Transverse colon (tissue), 4 donors: Measurements from ENCODE around the gene ADCY5. TPM values are rescaled to one million over a fixed set of nuclear protein-coding genes. Genes with fewer than 3 reads are reported as not detected.

Experiments used
- DNase-seq: peaks from one replicate; pipeline ENCODE4 v3.0.0-alpha.2; 2019
- H3K27ac ChIP-seq, 4 donors: fragments of 200-600 bp; sonication (generic); 2 replicates each; pipeline ENCODE4 v1.5.1; 2016 to 2018; ENCODE audit warnings: inconsistent platforms in 4 of 4
- H3K27me3 ChIP-seq: fragments of 200-600 bp; sonication (generic); 2 replicates; pipeline ENCODE4 v1.5.1; 2017; ENCODE audit warnings: inconsistent platforms
- H3K36me3 ChIP-seq, 4 donors: fragments of 200-600 bp; sonication (generic); 2 replicates each; pipeline ENCODE4 v1.5.1; 2017 to 2019; ENCODE audit warnings: inconsistent platforms in 4 of 4
- H3K4me1 ChIP-seq, 4 donors: fragments of 200-600 bp; sonication (generic); 2 replicates each; pipeline ENCODE4 v1.5.1; 2017 to 2020; ENCODE audit warnings: inconsistent platforms in 4 of 4
- H3K4me3 ChIP-seq, 4 donors: fragments of 200-600 bp; sonication (generic); 1 replicate in 1 of 4; 2 replicates in 3 of 4; pipeline versions ENCODE4 v1.5.1 to v1.6.1; 2017 to 2019; ENCODE audit warnings: inconsistent platforms in 4 of 4
- H3K9me3 ChIP-seq, 2 donors: fragments of 200-600 bp; sonication (generic); 2 replicates each; pipeline ENCODE4 v1.5.1; 2017 to 2019; ENCODE audit warnings: inconsistent platforms in 2 of 2
- EP300 ChIP-seq: sonication (generic); formaldehyde crosslinking; IDR thresholded peaks from one replicate; pipeline ENCODE4 v1.6.1; 2017; ENCODE audit warnings: antibody characterized with exemption, low read depth
- POLR2A ChIP-seq: fragments of 450-650 bp; IDR thresholded peaks from one replicate; pipeline ENCODE4 v1.6.1; 2016; ENCODE audit warnings: antibody characterized with exemption, mild to moderate bottlenecking, moderate library complexity
- POLR2AphosphoS5 ChIP-seq, 3 donors: sonication (generic); formaldehyde crosslinking; IDR thresholded peaks; one replicate each; pipeline ENCODE4 v1.6.1; 2016; ENCODE audit warnings: antibody characterized with exemption in 3 of 3
- WGBS, 2 donors: methylation state at CpG; one replicate each; pipeline ENCODE4 v1.1.5; 2018; ENCODE audit warnings: low coverage in 1 of 2; 5-methylcytosine and 5-hydroxymethylcytosine counted together
- in situ Hi-C, 4 donors: fragments of 200-750 bp; cut with MboI; loops; one replicate each; pipeline versions ENCODE4 v1.15.0 to v1.15.1; 2017; ENCODE audit warnings: low sequenced_read_pairs in 3 of 4, low pct_ligation_motif_present in 1 of 4, low pct_unique_long_range_greater_than_20kb in 1 of 4
- intact Hi-C: fragments of 100-400 bp; cut with DNase I; formaldehyde crosslinking; loops from one replicate; pipeline ENCODE4 v1.15.1; 2023; ENCODE audit warnings: low total_unique reads
- total RNA-seq, 4 donors: library from RNA; depleted of rRNA; stranded (reverse); fragments of >200 nt; gene quantifications; one replicate each; pipeline ENCODE4 v1.1.0, GENCODE V29; 2016
- TF ChIP-seq, protein P1 (sequence below), 5 experiments: fragments of 200-600 bp in 3 of 5; fragments of 450-650 bp in 2 of 5; sonication (generic) in 3 of 5; IDR thresholded peaks; 1 replicate in 2 of 5; 2 replicates in 3 of 5; pipeline ENCODE4 v1.5.1; 2016 to 2017; ENCODE audit warnings: antibody characterized with exemption in 5 of 5, inconsistent platforms in 3 of 5, mild to moderate bottlenecking in 2 of 5, moderate library complexity in 1 of 5

The ADCY5 gene
- total RNA-seq, 4 donors from 2014 or later = 13.9 to 42.0 (median 28.6) TPM

DNA sequence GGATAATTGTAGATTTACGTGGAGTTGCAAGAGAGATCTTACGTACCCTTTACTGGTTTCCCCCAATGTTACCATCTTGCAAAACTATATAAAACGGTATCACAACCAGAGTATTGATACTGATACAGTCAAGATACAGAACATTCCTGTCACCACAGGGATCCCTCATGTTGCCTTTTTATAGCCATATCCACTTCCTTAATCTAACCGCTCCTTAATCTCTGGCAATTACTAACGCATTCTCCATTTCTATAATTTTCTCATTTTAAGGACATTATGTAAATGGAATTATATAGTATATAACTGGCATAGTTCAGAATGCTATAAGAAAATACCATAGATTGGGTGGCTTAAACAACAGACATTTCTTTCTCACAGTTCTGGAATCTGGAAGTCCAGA, 186.0 kb downstream of the ADCY5 start:
- Histone ChIP-seq H3K4me1 (peaks cover 0 to 4% (median 2%) of the 10 kb centered on the region in 4 donors), H3K36me3 (no peaks in the 10 kb centered on the region), H3K27ac (no peak overlapping the region), H3K4me3 (no peak overlapping the region), H3K27me3 (no peaks in the 10 kb centered on the region), H3K9me3 (no peaks in the 10 kb centered on the region)
- DNase-seq = no peak
- in situ Hi-C loops (loop anchor here in 2 of 4 donors (25.0 kb wide), 1 partner anchor 326 kb away; no protein-coding TSS in a partner anchor), intact Hi-C loops (no loop called here)
- TF ChIP-seq POLR2AphosphoS5 (IDR thresholded peaks at IDR 0.05) (no peak), EP300 (no peak), POLR2A (no peak)
- TF ChIP-seq, protein P1, sequence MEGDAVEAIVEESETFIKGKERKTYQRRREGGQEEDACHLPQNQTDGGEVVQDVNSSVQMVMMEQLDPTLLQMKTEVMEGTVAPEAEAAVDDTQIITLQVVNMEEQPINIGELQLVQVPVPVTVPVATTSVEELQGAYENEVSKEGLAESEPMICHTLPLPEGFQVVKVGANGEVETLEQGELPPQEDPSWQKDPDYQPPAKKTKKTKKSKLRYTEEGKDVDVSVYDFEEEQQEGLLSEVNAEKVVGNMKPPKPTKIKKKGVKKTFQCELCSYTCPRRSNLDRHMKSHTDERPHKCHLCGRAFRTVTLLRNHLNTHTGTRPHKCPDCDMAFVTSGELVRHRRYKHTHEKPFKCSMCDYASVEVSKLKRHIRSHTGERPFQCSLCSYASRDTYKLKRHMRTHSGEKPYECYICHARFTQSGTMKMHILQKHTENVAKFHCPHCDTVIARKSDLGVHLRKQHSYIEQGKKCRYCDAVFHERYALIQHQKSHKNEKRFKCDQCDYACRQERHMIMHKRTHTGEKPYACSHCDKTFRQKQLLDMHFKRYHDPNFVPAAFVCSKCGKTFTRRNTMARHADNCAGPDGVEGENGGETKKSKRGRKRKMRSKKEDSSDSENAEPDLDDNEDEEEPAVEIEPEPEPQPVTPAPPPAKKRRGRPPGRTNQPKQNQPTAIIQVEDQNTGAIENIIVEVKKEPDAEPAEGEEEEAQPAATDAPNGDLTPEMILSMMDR (IDR thresholded peaks at IDR 0.05) = no peak
- WGBS, 2 donors = 96% methylated on average over 5 of the region's 5 CpGs

DNA sequence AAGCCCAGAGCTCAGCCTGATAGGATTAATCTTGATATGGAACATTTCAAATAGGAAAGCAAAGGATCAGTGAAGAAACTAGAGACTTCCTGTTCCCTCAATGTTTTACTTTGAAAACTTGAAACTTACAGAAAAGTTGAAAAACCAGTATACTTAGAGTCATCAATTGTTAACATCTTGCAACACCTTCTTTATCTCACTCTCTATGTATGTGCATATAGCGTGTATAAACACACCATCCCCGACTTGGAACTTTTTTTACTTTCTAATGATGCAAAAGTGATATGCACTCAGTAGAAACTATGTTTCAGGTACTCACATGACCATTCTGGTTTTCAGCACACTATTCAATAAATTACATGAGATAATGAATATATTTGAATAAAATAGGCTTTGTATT, 186.7 kb downstream of the ADCY5 start:
- Histone ChIP-seq H3K27me3 (no peaks in the 10 kb centered on the region), H3K36me3 (no peaks in the 10 kb centered on the region), H3K4me3 (no peak overlapping the region), H3K4me1 (peaks cover 0 to 4% (median 2%) of the 10 kb centered on the region in 4 donors), H3K9me3 (no peaks in the 10 kb centered on the region), H3K27ac (no peak overlapping the region)
- no peak for DNase-seq
- intact Hi-C loops = no loop called here
- in situ Hi-C loops = loop anchor here in 2 of 4 donors (25.0 kb wide), 1 partner anchor 325 kb away; no protein-coding TSS in a partner anchor
- TF ChIP-seq POLR2A (no peak), POLR2AphosphoS5 (IDR thresholded peaks at IDR 0.05) (no peak), EP300 (no peak)
- TF ChIP-seq, protein P1 (IDR thresholded peaks at IDR 0.05) = no peak
- 82 to 91% methylated on average over 2 of the region's 2 CpGs for WGBS, 2 donors

DNA sequence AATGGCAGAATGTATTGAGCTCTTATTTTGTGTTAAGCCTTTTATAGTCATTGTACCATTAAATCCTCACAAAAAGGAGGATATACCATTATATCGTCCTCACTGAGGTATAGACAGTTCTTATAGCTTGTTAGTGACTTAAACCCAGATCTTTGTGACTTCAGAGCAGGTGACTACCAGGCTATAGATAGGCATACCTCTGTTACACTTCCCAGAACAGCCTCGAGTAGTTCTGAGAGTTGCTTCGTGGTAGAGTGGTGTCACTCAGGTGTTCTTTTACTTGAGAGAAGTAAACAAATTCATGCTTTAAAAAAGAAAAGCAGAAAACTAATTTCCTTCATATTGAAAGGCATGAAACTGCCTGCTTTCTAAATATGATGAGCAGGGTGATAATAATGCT, 187.2 kb downstream of the ADCY5 start:
- no peaks in the 10 kb centered on the region for H3K36me3 ChIP-seq
- no peak for TF ChIP-seq POLR2AphosphoS5 (IDR thresholded peaks at IDR 0.05)
- TF ChIP-seq, protein P1 (IDR thresholded peaks at IDR 0.05) = no peak
- no peak for TF ChIP-seq POLR2A
- TF ChIP-seq EP300 = no peak
- H3K9me3 ChIP-seq = no peaks in the 10 kb centered on the region
- H3K4me1 ChIP-seq = peaks cover 0 to 4% (median 2%) of the 10 kb centered on the region in 4 donors
- in situ Hi-C loops (loop anchor here in 2 of 4 donors (25.0 kb wide), 1 partner anchor 324 kb away; no protein-coding TSS in a partner anchor), intact Hi-C loops (no loop called here)
- 83 to 89% methylated on average over 3 of the region's 3 CpGs for WGBS, 2 donors
- no peak overlapping the region for H3K27ac ChIP-seq
- DNase-seq = no peak
- H3K4me3 ChIP-seq = no peak overlapping the region
- no peaks in the 10 kb centered on the region for H3K27me3 ChIP-seq

DNA sequence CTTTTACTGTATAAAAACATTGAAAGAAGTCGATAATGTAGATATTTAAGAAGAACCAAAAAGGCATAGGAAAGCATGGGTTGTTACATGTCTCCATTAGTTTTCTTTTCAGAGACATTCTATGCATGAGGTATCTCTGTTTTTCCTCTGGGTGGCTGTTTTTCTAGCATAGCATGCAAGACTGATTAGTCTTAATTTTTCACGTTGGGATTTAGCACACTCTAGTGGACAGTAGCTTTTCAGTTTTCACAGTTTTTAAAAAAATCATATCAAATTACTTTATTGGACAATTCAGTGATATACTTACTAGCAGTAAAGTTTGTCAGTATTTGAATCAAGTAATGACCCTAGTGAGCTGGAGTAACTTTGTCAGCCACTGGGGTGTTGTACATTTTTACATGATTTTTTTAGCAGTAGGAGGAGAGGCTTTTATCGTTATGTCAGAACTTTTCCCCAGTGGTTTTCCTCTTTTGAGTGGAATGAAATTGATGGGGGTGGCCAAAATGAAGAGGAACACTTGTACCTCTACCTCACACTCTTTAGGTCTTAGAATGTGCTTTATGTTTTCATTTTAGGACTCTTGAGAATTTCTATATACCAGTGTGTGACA, 190.0 kb downstream of the ADCY5 start:
- Histone ChIP-seq H3K36me3 (no peaks in the 10 kb centered on the region), H3K27ac (no peak overlapping the region), H3K4me1 (peaks cover 0 to 4% (median 2%) of the 10 kb centered on the region in 4 donors), H3K27me3 (no peaks in the 10 kb centered on the region), H3K4me3 (no peak overlapping the region), H3K9me3 (no peaks in the 10 kb centered on the region)
- no peak for DNase-seq
- WGBS, 2 donors = 51 to 58% methylated on average over 3 of the region's 3 CpGs
- in situ Hi-C loops = loop anchor here in 2 of 4 donors (25.0 kb wide), 1 partner anchor 322 kb away; no protein-coding TSS in a partner anchor
- no peak for TF ChIP-seq POLR2AphosphoS5 (IDR thresholded peaks at IDR 0.05)
- TF ChIP-seq, protein P1 (IDR thresholded peaks at IDR 0.05) = peak; percentile 42 to 53 (median 51)
- intact Hi-C loops = no loop called here
